A375 (cell line): Measurements from ENCODE around the gene ATP6V1C2. TPM values are rescaled to one million over a fixed set of nuclear protein-coding genes. Genes with fewer than 3 reads are reported as not detected.

Source experiments
- small RNA-seq: library from RNA; depleted of rRNA; stranded (forward); fragments of <200 nt; gene quantifications from one replicate; pipeline ENCODE3, GENCODE V24; 2014
- total RNA-seq: library from RNA; depleted of rRNA; stranded (reverse); fragments of >200 nt; shearing (Covaris generic); gene quantifications from 2 replicates; pipeline ENCODE4 v1.2.3, GENCODE V29; 2014; rRNA removed

Gene ATP6V1C2
- 0.13 and 0.60 TPM in 2 replicates for total RNA-seq

GRCh38 chr2:10721396-10722251, at the start of gene ATP6V1C2:
Gene ATP6V1C2 (plus strand): TSS chr2:10721630. CDS start chr2:10722850, 1,220 bp downstream.

GRCh38 chr2:10812362-10813162, 91.1 kb downstream of the ATP6V1C2 start, which contains the start of gene PDIA6:
Gene PDIA6 (minus strand): TSS chr2:10812785. CDS start chr2:10812696, 89 bp downstream.

Small RNA genes within 50 kb of the gene (small RNA-seq; reads per million reads assigned to genes)
- gene RNU7-138P (not detected), gene RNU7-176P (not detected)

Other genes with a start within 250 kb of the ATP6V1C2 start
- 38.6 and 46.4 TPM in 2 replicates for gene NOL10, start 31.7 kb upstream of the ATP6V1C2 start, total RNA-seq
- 207 and 241 TPM in 2 replicates for gene PDIA6, start 91.2 kb downstream of the ATP6V1C2 start, total RNA-seq
- not detected in 2 replicates for gene KCNF1, start 190.3 kb downstream of the ATP6V1C2 start, total RNA-seq